GM21423 (cell line): Measurements from ENCODE around the gene PLCH1.

Experiments used
- ATAC-seq: cut with Tn5 transposase; IDR thresholded peaks from one replicate; pipeline ENCODE4 v1.9.1; 2021; ENCODE audit warnings: mild to moderate bottlenecking, moderate library complexity; ENCODE audit not compliant: unreplicated experiment

PLCH1 gene

GRCh38 chr3:155364492-155364891, 380.4 kb downstream of the PLCH1 start:
- no peak for ATAC-seq

DNA sequence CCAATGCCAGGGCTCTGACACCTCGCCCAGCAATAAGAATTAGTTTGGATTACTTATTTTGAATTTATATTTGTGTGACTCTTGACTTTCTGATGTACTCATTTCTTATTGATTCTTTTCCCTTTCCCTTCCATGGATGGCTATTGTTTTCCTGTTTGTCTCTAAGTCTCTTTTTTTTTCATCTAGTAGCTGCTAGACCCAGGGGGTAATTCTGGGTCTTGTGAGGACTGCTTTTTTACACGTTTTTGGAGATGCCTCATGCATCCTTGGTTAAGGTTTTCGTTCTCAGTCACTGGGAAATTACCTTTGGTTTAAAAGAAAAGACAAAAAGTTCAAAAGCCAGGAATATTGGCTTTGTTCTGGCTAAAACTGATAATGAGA, 381.2 kb downstream of the PLCH1 start:
- ATAC-seq, result no peak

GRCh38 chr3:155362808-155363689, 381.8 kb downstream of the PLCH1 start:
- ATAC-seq, result no peak

DNA sequence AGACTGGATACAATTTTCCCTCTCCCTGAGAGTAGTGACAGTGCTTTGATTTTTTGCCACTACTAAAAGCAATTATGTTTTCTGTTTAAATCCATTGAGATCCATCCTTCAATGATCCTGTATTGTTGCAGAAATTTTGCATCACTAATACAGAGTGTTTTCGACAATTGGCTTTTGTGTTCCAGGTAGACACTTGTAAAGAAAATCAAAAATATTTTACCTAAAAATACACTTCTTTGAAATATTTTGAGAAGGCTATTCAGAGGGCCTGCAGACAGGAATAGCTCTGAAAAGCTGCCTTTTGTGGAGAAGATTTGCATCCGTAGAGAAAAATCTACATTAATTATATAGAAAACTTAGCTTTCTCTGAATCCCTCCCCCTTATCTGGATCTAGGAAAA, 384.6 kb downstream of the PLCH1 start:
- no peak for ATAC-seq

- ATAC-seq, result no peak
Measured at GRCh38 chr3:155356594-155357370, 388.1 kb downstream of the PLCH1 start.

DNA sequence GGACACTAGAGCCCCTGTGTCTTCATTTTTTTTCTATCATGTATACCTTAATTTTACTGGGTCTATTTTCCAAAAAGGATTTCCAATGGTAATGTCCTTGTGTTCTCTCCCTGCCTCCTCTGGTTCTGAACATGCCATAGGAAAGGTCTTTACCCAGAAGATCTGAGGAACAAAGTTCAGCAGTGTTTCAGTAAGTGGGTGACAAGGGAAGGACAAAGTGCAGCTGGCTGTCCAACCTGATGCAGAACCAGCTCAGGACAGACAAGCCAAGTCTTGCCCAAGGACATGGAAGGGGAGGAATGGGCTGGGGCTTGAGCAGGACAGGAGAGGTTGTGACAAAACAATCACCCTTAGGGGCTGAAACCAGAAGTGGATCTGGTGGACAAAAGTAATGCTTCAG, 390.2 kb downstream of the PLCH1 start:
- ATAC-seq, result no peak

GRCh38 chr3:155352900-155353490, 391.9 kb downstream of the PLCH1 start:
- no peak for ATAC-seq

- ATAC-seq, result no peak
Measured at GRCh38 chr3:155350571-155350970, 394.3 kb downstream of the PLCH1 start.

- ATAC-seq, result no peak
Measured at GRCh38 chr3:155347901-155348300, 397.0 kb downstream of the PLCH1 start.

DNA sequence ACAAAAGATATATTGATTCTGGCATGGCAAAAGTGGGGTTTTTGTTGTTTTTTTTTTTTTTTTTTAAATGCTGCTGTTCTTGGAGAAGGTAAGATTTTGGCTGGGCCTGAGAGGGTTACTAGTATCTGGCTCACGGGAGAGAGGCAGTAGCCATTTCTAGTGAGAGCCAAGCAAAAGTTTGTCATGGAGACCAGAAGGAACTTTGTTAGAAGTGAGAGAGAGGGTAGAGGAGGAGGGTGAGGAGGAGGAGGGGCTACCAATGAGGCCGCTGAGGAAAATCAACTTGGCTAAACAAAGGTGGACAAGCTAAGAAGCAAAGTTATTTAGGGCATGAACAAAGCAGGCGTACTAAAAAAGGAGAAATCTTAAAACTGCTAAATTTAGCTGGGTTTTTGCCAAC, 402.5 kb downstream of the PLCH1 start:
- no peak for ATAC-seq

DNA sequence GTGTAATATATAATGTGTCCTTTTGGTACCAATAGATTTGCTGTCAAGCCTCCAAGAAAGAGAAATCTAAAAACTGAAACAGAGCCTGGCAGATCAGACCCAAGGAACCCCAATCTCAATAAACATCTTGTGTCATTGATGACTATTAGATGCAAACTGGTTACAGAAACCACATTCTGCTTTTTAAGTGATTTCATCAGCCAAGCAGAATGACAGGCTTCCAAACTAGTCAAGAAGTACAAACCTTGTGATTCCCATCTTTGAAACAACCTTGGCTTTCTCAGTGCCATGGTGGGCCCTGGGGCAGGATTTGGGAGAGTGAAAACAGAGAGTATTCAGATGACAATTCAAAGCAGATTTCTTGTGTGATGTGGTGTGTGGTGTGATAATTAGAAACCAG, 405.8 kb downstream of the PLCH1 start:
- no peak for ATAC-seq

- ATAC-seq, result no peak
Measured at GRCh38 chr3:155335724-155336354, 409.0 kb downstream of the PLCH1 start.

- ATAC-seq, result peak; percentile 93
Measured at GRCh38 chr3:155334914-155335723, 409.8 kb downstream of the PLCH1 start.

DNA sequence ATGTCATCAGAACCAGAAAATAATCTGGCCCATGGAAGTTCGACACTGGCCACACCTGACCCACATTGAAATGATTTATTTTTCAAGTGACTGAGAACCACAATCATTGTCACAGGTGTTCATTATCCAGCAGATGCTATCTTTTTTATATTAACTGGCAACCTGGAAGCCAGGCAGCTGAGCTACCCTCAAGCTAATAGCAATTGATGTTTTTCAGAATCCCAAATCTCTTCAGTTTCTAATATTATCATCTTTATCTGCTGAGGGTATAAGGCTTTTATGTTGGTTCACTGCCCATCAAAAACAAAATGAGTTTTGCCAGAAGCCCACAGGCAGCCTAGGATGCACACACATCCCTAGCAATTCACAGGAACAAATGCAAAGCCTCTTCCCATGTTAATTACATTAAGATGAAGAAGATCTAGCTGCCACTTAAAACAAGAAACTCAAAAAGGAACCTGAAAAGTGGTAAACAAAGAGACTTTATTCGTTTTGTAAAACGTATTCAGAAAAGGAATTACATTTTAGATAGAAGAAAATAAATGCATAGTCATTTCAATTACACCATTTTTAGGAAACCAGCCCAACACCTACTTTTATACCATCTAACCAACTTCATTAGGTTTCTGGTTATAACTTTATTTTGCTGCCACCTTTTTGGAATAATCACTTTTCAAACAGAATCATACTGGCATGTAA, 410.5 kb downstream of the PLCH1 start:
- ATAC-seq, result no peak

DNA sequence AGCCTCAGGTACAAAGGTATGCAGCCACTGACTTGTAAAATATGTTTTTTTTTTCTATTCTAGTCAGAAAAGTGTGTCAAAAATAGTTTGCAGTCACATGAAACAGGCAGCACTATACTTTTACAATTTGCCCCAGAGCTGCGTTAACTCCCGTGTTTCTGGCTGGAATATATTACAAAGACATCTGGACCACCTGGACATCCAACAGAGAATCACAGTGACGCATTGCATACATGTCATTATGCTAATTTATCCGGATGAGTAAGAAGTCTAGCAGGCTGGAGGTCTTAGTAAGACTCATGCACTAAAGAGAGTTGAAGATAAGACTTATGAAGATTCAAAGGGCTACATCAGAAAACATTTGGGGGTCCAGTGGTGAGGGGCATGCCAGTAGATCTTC, 412.2 kb downstream of the PLCH1 start:
- ATAC-seq, result no peak

- ATAC-seq, result no peak
Measured at GRCh38 chr3:155331078-155331477, 413.8 kb downstream of the PLCH1 start.

DNA sequence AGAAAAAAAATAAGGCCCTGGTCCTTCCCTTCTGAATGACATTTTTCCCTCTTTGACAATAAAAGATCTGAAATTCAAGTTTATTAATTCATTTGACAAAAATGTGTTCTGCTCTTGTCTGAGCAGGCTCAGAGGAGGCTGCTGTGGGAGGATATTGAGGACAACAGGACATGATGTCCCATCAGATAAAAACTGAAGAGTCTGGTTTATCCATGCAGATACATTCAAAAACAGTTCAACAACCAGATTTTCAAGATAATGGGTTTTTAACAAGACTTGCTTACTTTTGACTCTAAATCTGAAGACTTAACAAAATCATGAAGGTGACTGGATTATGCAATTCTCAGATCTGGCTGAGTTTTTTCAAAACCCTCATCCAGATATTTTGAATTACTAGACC, 414.5 kb downstream of the PLCH1 start:
- ATAC-seq, result no peak

- ATAC-seq, result no peak
Measured at GRCh38 chr3:155329513-155330048, 415.3 kb downstream of the PLCH1 start.

DNA sequence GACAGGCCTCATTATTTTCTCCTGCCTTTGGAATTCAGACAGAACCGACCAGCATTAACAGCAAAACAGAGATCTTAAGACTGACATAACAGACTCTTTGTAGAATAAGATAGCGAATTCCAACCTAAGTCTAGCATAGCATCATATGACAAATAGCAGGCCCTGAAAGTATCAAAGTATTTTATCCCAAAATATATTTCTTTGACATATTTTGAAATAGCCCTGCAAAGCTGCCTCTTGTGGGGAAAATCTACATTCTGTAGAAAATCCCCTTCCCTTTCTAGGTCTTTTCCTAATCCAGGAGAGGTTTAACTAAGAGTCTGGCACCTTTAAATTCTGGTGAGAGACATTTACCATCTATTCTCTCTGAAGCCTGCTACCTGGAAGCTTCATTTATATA, 417.0 kb downstream of the PLCH1 start:
- no peak for ATAC-seq

DNA sequence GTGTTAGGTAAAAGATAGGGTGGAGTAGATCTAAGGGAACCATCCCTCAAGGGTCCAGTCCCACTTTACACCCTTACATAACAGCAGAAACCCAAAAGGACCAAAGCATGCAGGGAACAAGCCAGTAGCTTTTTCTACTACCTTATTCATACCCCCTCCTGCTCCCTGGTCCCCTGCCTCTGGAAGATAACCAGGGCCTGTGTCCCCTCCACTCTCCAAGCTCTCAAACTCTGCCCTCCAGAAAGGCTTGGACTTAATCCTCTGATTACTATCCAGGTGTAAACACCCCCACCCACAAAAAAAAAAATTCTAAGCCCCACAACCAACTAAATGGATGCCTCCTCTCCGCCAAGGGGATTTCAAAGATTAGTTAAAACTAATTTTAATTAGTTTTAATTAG, 417.4 kb downstream of the PLCH1 start:
- no peak for ATAC-seq
